D721Med (cell line): ENCODE measurements around the gene COX4I1.

Experiments
- DNase-seq: peaks from one replicate; pipeline ENCODE4 v3.0.0; 2011; ENCODE audit warnings: low spot score; ENCODE audit not compliant: insufficient read length
- FAIRE-seq: peaks from 2 replicates; lab custom pipeline; 2011; peaks lifted over from hg19 to GRCh38; lab: Jason Lieb, UNC
- TF ChIP-seq, protein P1 (sequence below): IDR thresholded peaks from 2 replicates; pipeline ENCODE4 v1.5.1; 2012; ENCODE audit warnings: mild to moderate bottlenecking, control low read depth; ENCODE audit not compliant: insufficient read depth; ENCODE audit errors: missing control alignments

COX4I1 gene

DNA sequence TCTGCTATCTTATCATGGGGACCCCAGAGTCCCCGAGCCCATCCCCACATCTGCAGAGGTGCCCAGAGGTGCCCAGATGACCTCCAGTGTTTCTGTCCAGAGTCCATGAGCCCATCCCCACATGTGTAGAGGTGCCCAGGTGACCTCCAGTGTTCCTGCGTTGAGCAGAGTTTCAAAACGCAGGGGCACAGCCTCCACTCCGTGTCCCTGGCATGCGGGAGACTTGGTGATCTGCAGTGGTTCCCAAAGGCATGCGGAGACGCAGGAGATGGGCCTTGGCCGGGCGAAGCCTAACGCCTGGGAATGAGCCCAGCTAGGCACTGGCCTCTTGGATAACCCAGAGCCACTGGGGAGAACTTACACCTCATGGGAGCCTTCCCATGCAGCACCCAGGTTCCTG lies 41.3 kb downstream of the COX4I1 start:
- no peak for DNase-seq
- TF ChIP-seq, protein P1, sequence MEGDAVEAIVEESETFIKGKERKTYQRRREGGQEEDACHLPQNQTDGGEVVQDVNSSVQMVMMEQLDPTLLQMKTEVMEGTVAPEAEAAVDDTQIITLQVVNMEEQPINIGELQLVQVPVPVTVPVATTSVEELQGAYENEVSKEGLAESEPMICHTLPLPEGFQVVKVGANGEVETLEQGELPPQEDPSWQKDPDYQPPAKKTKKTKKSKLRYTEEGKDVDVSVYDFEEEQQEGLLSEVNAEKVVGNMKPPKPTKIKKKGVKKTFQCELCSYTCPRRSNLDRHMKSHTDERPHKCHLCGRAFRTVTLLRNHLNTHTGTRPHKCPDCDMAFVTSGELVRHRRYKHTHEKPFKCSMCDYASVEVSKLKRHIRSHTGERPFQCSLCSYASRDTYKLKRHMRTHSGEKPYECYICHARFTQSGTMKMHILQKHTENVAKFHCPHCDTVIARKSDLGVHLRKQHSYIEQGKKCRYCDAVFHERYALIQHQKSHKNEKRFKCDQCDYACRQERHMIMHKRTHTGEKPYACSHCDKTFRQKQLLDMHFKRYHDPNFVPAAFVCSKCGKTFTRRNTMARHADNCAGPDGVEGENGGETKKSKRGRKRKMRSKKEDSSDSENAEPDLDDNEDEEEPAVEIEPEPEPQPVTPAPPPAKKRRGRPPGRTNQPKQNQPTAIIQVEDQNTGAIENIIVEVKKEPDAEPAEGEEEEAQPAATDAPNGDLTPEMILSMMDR, result no peak
- no peak for FAIRE-seq

DNA sequence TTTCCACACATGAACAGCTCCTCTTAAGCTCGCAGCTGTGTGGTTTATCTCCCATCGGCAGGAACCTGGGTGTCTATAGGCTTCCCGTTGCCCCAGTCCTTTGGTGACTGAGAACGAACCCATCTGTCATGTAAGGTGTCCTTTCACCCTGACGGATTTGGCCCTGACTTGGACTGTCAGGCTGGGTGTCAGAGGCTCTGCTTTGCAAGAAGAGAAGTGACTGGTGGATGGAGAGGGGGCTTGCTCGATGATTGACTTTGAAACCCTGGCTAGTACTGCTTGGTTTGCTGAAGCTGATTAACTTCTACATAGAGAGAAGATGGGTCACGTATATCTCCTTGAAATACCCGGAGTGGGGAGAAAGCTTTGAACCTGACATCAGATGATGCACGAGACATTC lies 42.9 kb downstream of the COX4I1 start:
- TF ChIP-seq, protein P1, result no peak
- no peak for DNase-seq
- FAIRE-seq, result no peak

DNA sequence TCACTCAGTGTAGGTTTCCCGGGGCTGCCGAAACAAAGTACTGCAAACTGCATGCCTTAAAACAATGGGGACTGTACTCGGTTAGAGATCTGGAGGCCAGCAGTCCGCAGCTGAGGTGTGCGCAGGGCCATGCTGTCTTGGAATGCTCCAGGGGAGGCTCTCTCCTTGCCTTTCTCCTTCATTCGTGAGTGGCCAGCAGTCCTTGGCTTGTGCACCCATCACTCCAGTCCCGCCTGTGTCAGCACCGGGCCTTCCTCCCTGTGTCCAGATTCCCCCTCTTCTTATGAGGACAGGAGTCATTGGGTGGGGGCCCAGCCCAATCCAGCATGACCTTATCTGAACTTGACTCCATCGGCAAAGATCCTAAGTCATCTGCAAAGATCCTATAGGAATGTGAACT lies 43.4 kb downstream of the COX4I1 start:
- DNase-seq (no peak), FAIRE-seq (no peak)
- TF ChIP-seq, protein P1, result no peak

DNA sequence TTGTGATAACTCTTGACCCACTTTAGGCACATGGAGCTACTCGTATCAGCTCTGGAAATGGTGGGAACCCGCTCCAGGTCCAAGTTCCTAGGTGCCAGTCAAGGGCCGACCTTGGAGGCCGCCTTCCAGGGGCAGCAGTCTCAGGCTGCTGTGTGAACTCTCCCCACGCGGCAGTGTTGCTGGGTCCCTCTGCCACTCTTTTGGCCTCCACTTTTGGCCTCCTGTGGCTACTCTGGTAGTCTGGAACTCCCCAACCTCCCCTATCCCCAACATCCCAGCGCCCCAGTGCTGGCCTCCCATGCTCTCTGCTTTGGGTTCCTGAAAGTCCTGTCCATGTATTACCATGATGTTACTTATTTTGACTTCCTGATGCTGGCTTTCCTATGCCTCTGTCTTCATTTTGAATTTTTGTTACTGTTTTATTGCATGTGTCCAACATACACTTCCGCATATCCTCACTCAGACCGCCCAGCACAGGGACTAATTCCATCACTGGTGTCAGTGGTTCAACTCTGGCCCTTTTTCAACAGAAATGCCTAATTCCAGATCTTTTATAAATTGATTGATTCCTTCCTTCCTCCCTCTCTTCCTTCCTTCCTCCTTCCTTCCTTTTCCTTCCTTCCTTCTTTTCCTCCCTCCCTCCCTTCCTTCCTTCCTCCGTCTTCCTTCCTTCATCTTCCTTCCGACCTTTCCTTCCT lies 44.1 kb downstream of the COX4I1 start:
- TF ChIP-seq, protein P1, result no peak
- FAIRE-seq (no peak), DNase-seq (no peak)

DNA sequence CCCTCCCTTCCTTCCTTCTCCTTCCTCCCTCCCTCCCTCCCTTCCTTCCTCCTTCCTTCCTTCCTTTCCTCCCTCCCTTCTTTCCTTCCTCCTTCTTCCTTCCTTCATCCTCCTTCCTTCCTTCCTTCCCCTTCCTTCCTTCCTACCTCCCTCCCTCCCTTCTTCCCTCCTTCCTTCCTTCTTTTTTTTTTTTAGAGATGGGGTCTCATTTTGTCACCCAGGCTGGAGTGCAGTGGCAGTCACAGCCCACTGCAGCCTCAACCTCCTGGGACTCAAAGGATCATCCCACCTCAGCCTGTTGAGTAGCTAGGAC lies 44.6 kb downstream of the COX4I1 start:
- TF ChIP-seq, protein P1, result no peak
- no peak for DNase-seq
- FAIRE-seq, result no peak

DNA sequence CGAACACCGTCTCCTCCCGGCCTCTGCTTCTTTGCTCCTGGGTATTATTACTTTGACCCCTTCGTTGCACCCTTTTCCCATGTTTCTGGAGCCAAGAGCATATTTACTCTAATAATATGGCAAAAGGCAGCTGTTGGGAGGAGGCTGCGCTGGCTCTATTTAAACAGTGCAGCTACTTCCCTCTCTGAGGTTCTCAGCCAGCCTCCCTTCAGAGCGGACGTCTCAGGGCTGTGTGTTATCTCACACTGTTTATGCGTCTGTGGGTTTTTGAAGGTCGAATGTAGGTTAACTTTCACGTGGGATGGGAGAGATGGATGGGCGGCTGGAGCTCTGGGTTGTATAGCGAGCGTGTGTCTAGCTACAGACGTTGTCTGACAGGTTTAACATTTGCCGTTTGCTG lies 45.3 kb downstream of the COX4I1 start:
- FAIRE-seq, result no peak
- TF ChIP-seq, protein P1, result no peak
- no peak for DNase-seq

DNA sequence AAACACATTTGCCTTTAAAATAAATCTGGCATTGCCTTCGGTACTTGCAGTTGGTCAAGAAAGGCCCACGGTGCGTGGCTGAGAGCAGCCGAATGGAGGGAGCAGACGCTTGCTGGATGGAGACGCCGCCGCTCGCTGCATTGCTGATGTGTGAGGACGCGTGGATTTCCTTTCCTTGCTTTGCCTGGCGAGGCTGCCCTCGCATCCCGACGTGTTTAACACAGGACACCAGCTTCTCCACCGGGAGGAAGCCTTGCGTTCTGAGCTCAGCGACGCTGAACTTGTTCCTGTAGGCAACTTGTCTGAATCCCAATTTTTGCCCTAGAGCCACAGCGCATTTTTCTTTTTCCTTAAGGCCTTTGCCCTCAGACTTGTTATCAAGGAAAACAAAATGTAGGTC lies 45.8 kb downstream of the COX4I1 start:
- FAIRE-seq (no peak), DNase-seq (no peak)
- TF ChIP-seq, protein P1, result no peak
